ENCODE data around the gene BOK. TPM values are rescaled to one million over a fixed set of nuclear protein-coding genes. Genes with fewer than 3 reads are reported as not detected.
"Not testable (repeated sequence)": the region's sequence is repeated elsewhere in the genome, so short reads cannot be mapped to it uniquely, and the experiment has no call there.

BOK gene
- total RNA-seq, 1 donor from 2014 or later: 3.8 TPM

DNA sequence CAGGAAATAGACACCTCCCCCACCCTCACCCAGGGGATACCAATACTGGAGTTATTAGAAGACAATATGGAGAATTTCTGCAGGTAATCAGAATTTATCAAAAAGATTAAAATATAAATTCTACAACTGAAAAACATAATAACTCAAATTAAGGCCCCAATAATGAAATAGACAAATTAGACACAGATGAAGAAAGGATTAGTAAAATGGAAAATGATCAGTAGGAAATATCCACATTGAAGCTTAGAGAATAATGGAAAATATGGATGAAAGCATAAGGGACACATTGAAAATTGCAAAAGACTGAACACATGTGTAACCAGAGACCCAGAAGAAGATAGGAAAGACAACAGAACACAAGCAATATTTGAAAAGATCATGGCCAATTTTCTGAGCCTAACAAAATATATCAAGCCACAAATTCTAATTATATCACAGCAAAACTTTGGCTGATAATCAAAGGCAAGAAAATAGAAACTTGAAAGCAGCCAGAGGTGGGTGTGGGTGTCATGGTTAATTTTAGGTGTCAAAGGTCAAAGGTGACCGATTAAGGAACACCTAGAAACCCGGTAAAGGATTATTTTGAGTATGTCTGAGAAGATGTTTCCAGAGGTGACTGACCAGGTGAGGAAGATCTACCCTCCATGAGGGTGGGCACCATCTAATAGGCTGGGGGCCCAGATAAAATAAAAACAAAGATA lies 28.2 kb downstream of the BOK start:
- DNase-seq (no peak), ATAC-seq (ENCODE audit: poor library complexity) (no peak)
- intact Hi-C loops (cut with DNase I): no loop called here

DNA sequence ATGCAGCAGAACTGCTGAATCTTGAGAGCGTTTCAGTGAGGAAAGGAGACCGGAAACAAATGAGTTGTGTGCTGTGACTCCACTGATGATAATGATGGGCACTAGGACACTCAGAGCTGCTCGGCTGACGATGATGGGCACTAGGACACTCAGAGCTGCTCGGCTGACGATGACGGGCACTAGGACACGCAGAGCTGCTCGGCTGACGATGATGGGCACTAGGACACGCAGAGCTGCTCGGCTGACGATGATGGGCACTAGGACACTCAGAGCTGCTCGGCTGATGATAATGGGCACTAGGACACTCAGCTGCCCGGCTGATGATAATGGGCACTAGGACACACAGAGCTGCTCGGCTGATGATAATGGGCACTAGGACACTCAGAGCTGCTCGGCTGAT lies 31.3 kb downstream of the BOK start:
- intact Hi-C loops (cut with DNase I); ATAC-seq (ENCODE audit: poor library complexity): not testable (repeated sequence)

DNA sequence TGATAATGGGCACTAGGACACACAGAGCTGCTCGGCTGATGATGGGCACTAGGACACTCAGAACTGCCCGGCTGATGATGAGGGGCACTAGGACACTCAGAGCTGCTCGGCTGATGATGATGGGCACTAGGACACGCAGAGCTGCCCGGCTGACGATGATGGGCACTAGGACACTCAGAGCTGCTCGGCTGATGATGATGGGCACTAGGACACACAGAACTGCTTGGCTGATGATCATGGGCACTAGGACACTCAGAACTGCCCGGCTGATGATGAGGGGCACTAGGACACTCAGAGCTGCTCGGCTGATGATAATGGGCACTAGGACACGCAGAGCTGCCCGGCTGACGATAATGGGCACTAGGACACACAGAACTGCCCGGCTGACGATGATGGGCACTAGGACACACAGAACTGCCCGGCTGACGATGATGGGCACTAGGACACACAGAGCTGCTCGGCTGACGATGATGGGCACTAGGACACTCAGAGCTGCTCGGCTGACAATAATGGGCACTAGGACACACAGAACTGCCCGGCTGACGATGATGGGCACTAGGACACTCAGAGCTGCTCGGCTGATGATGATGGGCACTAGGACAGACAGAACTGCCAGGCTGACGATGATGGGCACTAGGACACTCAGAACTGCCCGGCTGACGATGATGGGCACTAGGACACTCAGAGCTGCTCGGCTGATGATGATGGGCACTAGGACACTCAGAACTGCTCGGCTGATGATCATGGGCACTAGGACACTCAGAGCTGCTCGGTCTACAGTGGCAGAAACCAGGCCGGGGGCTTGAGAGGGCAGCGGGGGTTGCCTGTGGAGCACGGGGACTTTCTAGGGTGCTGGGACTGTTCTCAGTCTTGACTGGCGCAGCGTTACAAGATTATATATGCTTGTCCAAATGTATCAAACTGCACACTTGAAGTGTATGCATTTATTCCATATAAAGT lies 32.2 kb downstream of the BOK start:
- ATAC-seq (ENCODE audit: poor library complexity); DNase-seq; intact Hi-C loops (cut with DNase I): not testable (repeated sequence)

More for the DNA sequence above, 31.3 kb downstream of the BOK start:
- DNase-seq: not testable (repeated sequence)

DNA sequence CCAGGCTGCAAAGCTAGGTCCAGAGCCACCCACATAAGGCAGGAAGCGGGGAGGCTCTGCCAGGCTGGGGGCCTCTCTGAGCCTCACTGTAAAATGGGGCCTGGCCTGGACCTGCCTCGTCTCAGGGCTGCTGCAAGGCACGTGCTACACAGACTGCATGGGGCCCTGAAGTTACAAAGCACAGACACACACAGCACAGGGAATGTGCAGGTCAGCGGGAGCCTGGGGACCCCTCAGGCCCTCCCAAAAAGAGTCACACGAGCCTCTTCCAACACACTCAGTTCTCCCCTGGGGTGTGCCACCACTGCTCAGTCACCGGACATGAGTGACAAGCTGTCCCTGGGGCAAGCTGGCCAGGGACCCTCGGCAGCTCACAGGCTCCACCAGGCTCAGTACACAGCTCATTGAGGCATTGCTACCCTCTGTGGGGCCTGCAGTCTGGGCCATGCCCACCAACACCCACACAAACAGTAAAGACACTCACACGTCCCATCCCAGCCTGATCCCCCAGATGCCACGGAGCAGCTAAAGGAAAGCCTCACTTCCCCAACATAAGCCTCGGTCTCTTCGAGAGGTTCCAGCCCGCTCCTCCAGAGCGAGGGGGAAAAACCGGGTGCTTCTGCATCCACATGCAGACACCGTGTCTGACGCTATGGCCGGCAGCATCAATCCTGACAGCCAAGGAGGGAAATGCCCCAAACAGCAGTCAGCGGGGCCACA lies 33.7 kb downstream of the BOK start:
- no peak for DNase-seq
- intact Hi-C loops (cut with DNase I): no loop called here
- ATAC-seq (ENCODE audit: poor library complexity): no peak

DNA sequence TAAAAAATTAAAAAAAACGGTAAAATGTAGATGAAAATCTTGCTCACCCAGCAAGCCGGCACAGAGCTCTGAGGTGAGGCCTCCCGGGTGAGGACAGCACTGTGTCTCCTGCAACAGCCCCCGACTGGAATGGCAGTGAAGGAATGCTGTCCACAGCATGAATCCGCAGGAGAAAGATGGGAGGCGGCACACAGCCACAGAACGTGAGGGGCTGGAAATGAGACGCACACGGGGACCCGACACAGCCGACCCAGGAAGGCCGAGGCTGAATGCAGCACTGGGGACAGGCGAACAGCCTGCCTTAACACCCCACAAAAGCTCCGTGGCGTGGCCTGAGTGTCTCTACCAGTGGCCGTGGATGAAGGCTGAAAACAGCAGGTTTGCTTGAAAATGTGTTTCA lies 34.7 kb downstream of the BOK start:
- ATAC-seq (ENCODE audit: poor library complexity): no peak
- no peak for DNase-seq
- intact Hi-C loops (cut with DNase I): no loop called here

DNA sequence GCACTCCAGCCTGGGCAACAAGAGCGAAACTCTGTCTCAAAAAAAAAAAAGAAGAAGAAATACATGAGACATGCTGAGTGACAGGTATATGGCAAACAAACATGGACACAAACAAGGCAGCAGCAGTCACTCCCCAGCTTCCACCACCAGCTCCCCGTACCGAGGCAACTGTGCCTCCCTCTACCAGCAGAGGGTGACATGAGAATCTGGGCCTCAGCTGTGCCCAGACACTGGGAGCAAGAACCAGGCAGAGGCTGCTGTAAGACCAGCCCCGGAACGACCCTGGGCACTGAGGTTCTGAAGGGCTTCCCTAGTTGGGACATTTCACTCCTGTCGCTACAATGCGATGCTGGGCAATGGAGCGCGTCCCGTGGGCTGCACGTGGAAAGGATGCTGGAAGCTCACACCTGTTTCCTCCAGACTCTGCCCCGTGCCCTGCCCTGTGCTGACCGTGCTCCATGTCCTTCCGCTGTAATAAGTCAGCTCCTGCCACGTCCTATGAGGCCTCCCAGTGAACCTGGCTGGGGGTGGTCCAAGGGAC lies 37.1 kb downstream of the BOK start:
- no peak for ATAC-seq (ENCODE audit: poor library complexity)
- intact Hi-C loops (cut with DNase I): no loop called here
- DNase-seq: no peak

DNA sequence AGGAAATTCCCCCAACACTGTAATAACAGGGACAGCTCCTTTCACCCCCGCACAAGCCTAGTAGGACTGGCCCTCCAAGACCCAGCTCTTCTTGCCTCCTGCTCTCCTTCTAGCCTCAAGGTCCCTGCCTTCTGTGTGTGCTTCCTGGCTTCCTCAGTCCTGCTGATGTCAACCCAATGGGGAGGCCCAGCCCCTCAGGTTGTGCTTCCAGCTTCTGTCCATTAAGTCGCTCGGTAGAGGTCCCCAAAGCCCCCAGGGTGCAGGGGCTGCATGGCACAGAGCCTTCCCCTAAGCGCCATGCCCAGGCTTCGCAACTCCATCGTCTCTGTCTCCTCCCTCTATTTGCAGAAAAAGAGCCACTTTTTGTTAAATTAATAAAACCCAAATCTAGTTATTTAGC lies 39.0 kb downstream of the BOK start:
- DNase-seq (no peak), ATAC-seq (ENCODE audit: poor library complexity) (no peak)
- intact Hi-C loops (cut with DNase I): no loop called here

DNA sequence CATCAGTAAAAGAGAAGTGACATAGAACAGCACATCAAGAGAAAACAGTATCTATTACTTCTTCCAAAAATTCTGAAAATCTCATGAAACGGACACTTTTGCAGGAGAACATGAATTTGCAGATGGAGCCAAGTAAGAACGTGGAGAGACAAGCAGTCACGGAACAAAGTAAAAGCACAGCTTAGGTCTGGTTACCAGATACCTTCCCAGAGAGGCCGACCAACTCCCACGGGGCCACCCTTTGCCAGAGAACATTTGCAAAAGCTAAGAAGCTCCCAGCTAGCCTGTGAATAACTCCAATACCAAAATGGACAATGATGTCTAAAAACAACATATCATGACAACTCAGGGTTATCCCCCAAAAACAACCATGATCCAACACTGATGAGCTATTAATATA lies 39.5 kb downstream of the BOK start:
- no peak for ATAC-seq (ENCODE audit: poor library complexity)
- DNase-seq: no peak
- intact Hi-C loops (cut with DNase I): no loop called here

DNA sequence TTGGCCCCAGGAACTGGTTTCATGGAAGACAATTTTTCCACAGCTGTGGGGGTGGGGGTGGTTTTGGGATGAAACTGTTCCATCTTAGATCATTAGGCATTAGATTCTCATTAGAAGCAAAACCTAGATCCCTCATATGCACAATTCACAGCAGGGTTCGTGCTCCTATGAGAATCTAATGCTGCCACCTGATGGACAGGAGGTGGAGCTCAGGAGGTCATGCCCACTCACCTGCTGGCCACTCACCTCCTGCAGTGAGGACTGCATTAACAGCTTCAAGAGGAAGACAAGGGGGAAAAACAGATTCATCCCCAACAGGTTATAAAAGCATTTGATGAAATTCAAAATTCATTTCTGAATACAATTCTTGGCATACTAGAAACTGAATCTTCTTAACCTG lies 39.9 kb downstream of the BOK start:
- peak; percentile 38 for ATAC-seq (ENCODE audit: poor library complexity)
- no peak for DNase-seq
- intact Hi-C loops (cut with DNase I): no loop called here

DNA sequence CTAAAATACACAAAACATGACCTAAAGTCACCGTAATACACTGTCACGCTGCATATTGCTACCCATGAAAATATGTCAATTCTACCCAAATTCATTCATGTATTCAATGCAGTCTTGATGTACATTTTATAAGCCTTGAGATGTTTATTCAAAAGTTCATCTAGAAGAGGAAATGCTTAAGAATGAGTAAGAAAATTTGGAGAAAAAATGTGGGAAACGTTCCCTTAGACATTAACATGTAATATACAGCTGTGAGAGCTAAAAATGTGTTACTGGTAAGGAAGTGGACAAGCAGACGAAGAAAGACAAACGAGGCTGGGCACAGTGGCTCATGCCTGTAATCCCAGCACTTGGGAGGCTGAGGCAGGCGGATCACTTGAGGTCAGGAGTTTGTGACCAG lies 41.1 kb downstream of the BOK start:
- intact Hi-C loops (cut with DNase I): no loop called here
- ATAC-seq (ENCODE audit: poor library complexity) (no peak), DNase-seq (no peak)

DNA sequence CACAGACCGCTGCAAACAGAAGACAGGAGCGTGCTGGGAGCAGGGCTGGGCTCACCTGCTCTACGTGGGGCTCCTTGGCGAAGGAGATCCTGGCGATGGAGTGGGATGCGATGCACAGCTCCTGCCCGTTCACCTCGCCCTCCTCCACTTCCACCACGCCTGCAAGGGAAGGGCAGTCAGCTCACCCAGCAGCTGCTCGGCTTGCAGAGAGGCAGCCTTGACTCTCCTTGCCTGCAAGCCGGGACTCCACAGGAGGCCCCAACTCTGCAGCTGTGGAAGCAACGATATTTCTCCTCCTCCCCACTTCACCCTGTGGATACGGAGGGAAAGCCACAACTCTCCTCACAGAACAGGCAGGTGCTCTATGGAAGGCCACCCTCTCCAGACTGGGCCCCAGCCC lies 43.3 kb downstream of the BOK start:
- DNase-seq (no peak), ATAC-seq (ENCODE audit: poor library complexity) (no peak)
- intact Hi-C loops (cut with DNase I): no loop called here

DNA sequence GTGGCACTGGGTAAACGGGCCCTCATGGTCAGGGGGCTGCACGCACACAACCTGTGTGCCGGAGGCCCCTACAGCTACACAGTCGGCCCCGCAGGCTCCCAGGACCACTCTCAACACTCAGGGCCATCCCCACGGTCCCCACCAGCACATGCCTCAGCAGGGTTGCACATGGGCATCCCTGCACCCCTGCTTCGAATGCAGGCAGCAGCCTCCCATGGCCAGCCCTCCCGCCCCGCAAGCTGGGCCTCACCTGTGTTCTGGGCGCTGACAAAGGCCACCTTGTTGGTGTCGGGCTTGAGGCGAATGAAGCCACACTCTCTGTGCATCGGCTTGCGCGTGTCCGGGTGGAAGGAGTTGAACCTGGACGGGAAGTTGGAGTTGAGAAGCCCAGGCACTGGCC lies 44.2 kb downstream of the BOK start:
- DNase-seq (no peak), ATAC-seq (ENCODE audit: poor library complexity) (no peak)
- intact Hi-C loops (cut with DNase I): no loop called here

DNA sequence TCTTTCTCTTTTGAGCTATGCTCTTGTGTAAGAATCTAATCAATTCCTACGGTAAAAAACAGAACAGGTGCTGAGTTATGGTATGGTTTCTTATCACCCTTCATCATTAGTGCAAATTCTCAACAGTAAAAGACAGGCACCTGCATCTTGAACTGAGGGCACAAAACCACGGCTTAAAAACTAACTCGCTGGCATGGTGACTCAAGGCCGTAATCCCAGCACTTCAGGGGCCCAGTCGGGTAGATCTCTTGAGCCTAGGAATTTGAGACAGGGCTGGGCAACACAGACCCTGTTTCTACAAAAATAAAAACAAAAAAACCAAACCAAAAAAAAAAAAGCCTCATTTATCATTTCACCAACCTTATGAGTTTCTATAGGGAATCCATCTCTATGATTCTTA lies 45.1 kb downstream of the BOK start:
- no peak for ATAC-seq (ENCODE audit: poor library complexity)
- intact Hi-C loops (cut with DNase I): no loop called here
- DNase-seq: no peak

DNA sequence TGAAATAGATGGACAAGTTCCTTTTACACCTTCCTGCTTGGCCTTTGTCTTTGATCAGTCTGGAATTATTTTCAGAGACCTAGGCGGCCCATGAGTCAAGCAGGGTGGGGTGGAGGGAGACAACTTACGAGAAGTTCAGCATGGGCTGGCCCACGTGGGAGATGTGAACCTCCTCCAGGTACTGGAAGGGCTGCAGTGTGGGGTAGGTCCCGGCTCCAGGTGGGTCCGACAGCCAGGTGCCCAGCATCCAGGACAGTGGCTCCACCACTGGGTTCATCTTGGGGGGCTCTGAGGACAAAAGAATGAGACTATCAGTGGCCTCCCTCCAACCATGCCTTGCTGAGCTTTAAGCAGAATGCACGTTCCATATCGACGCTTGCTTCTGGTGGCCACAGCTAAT lies 47.6 kb downstream of the BOK start:
- intact Hi-C loops (cut with DNase I): no loop called here
- ATAC-seq (ENCODE audit: poor library complexity): no peak
- no peak for DNase-seq

DNA sequence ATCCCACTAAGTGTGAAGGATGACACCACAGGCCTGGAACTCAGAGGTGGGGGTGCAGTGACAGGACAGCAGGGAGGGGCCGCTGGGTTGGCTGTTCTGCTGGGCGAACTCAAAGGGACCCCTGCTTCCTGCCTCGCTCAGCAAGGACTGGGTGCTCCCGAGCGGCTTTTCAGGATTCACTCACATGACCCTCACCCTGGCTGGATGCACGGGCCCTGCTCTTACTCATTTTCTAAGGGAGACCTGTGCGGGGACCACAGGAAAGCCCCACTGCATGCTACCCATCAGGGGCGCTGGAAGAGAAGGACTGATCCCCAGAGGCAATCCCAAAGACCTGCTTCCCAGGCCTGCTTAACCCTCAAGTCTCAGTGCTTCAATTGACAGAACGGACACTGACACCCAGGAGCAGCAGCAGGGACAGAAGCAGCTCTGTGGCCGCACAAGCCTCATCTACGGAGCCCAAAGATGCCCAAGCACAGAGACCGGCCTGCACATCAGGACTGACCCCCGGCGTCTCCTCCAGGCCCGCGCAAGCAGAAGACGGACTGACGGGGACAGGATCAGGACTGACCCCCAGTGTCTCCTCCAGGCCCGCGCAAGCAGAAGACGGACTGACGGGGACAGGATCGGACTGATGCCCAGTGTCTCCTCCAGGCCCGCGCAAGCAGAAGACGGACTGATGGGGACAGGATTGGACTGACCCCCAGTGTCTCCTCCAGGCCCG lies 48.8 kb downstream of the BOK start:
- DNase-seq: no peak
- intact Hi-C loops (cut with DNase I): no loop called here
- ATAC-seq (ENCODE audit: poor library complexity): no peak

DNA sequence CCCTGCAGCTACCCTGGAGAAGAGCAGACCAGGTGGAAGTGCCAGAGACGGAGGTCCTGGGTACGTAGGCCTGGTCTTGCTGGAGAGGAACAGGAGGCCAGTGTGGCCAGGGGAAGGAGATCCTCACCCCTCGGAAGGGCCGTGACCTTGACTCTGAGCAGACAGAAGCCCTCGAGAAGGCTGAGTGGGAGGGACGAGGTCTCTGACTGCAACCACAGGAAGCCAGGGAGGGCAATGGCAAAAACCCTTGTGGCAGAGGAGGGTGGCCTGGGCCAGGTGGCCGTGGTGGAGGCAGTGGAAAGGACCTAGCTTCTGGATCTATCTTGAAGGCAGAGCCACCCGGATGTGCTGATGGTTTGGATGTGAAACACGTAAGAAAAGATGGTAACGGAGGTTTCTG lies 50.3 kb downstream of the BOK start:
- intact Hi-C loops (cut with DNase I): no loop called here
- DNase-seq (no peak), ATAC-seq (ENCODE audit: poor library complexity) (no peak)

DNA sequence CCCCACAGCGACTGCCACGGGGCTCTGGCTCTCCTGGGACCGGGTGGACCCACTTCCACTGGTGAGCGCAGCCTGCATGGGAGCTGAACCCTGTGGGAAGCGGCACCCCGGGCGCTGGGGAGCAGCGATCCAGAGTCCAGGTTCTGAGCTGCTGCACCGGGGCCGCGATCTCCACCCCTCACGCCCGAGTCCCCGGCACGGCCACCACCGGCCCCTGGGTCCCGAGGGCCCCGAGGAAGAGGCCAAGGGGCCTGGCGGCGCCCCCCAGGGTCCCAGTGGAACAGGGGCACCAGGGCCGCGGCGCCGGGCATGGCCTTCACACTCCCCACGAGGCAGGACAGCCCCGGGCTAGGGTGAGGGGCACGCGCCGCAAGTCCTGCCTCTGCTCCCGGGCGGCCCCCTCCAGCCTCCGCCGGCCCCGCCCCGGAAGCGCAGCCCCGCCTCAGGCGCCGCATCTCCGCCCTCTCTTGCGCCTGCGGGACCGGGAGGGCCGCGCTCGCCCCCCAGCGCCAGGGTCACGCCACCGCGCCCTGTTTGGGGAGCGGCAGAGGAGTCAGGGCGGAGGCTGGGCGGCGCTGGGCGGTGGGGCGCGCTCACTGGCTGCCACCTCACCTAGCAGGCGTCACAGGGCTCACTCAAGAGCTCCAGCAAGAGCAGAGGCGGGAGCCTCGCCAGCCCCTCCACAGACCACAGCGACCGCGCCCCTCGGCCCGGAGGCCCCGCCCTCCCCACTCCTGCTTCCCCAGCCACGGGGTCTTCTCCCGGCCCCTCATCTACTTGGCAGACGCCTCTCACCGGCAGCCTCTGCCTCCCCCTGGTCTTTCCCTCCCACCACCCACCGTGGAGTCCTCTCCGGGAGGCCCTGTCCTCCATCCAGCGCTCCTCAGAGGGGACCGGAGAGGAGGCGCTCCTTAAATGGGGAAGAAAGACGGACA lies 51.6 kb downstream of the BOK start:
- ATAC-seq (ENCODE audit: poor library complexity): peak; percentile 96
- intact Hi-C loops (cut with DNase I): no loop called here
- peak; percentile 91 for DNase-seq

DNA sequence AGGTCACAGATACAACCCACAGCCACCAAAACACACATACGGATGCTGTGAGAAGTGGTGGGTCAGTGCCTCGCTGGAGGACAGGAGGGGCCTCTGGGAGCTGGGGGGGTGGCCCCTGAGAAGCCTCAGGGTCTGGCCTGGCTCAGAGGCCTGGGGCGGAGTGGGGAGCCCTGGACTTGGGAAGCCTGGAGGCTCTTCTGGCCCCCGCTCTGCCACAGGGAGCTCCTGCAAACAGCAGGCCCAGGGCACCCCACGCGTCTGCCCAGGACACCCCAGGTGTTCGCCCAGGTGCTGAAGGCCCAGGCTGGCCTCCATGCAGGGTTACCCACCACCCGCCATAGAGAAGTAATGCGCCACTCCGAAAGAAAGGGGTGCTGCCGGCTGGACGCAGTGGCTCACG lies 52.5 kb downstream of the BOK start:
- intact Hi-C loops (cut with DNase I): no loop called here
- ATAC-seq (ENCODE audit: poor library complexity) (no peak), DNase-seq (no peak)
